ENCODE data around the gene ZGPAT. TPM values are rescaled to one million over a fixed set of nuclear protein-coding genes. Genes with fewer than 3 reads are reported as not detected.

The ZGPAT gene
- total and polyA plus RNA-seq, 9 of the 15 experiments (the other 6 are each of a cell fraction or from before 2014, with no cell fraction given) = 0.14 to 26.6 (median 7.4) TPM

GRCh38 chr20:63707558-63708300, at the start of gene ZGPAT, which contains the start of gene ARFRP1 (continued):
- TF ChIP-seq MGA (IDR thresholded peaks at IDR 0.05) = no peak
- TF ChIP-seq BCL6 (CRISPR knock-in tag; IDR thresholded peaks at IDR 0.05) = no peak; the same call in 1 of the 2 replicates
- peak; percentile 58; the same call in 1 of the 2 replicates for TF ChIP-seq ZNF644 (tag; IDR thresholded peaks at IDR 0.05; ENCODE audit: low read depth)
- TF ChIP-seq FOXP1 (CRISPR knock-in tag; IDR thresholded peaks at IDR 0.05) = peak; percentile 87
- TF ChIP-seq SLC30A9 (CRISPR knock-in tag; IDR thresholded peaks at IDR 0.05) = no peak
- no peak for TF ChIP-seq ZNF347 (CRISPR knock-in tag; IDR thresholded peaks at IDR 0.05; ENCODE audit: low read depth)
- TF ChIP-seq HOXB6 (CRISPR knock-in tag; IDR thresholded peaks at IDR 0.05; ENCODE audit: borderline replicate concordance) = no peak
- no peak for TF ChIP-seq TFE3 (CRISPR knock-in tag; IDR thresholded peaks at IDR 0.05)
- peak; percentile 83 for TF ChIP-seq HMGN3 (IDR thresholded peaks at IDR 0.05; ENCODE audit: borderline replicate concordance, extremely low read depth, insufficient read length, low read depth, low read length)
- peak; percentile 16; the same call in 1 of the 2 replicates for TF ChIP-seq ZNF24 (IDR thresholded peaks at IDR 0.05)
- peak; percentile 46; the same call in 1 of the 2 replicates for TF ChIP-seq MBD2 (IDR thresholded peaks at IDR 0.05; ENCODE audit: borderline replicate concordance, low read depth)
- no peak for TF ChIP-seq CHD4 (IDR thresholded peaks at IDR 0.05; ENCODE audit: insufficient read depth, insufficient replicate concordance, low read depth, low read length, poor library complexity, severe bottlenecking)
